CD14-positive monocyte (primary cell): ENCODE results near the gene YIPF3. TPM values are rescaled to one million over a fixed set of nuclear protein-coding genes. Genes with fewer than 3 reads are reported as not detected.

Experiments
- DNase-seq, 3 donors: peaks; one replicate each; pipeline ENCODE4 v3.0.0-alpha.2; 2011 to 2022
- H2AFZ ChIP-seq: 2 replicates; pipeline ENCODE4 v1.6.0; 2012; ENCODE audit warnings: mild to moderate bottlenecking, low read depth, low read length, inconsistent platforms; ENCODE audit not compliant: insufficient read depth, poor library complexity, severe bottlenecking
- H3K27ac ChIP-seq, 2 donors: 1 replicate in 1 of 2; 2 replicates in 1 of 2; pipeline ENCODE4 v1.5.1; 2012 to 2013; ENCODE audit warnings: low read length in 2 of 2, control low read depth in 1 of 2, inconsistent platforms in 1 of 2, low read depth in 1 of 2, mild to moderate bottlenecking in 1 of 2
- H3K27me3 ChIP-seq, 2 donors: one replicate each; pipeline versions ENCODE4 v1.6.0 to v1.6.1; 2011 to 2013; ENCODE audit warnings: low read length in 2 of 2; ENCODE audit not compliant: control insufficient read depth in 2 of 2, insufficient read depth in 2 of 2
- H3K36me3 ChIP-seq, 2 donors: replicated peaks in 1 of 2; 1 replicate in 1 of 2; 2 replicates in 1 of 2; pipeline versions ENCODE4 v1.5.1 to v1.6.1; 2012 to 2013; ENCODE audit warnings: low read length in 2 of 2, control low read depth in 1 of 2, inconsistent platforms in 1 of 2, mild to moderate bottlenecking in 1 of 2; ENCODE audit not compliant: insufficient read depth in 2 of 2, control insufficient read depth in 1 of 2
- H3K4me1 ChIP-seq, 2 donors: 1 replicate in 1 of 2; 2 replicates in 1 of 2; pipeline versions ENCODE4 v1.5.1 to v1.6.1; 2012 to 2013; ENCODE audit warnings: low read length in 2 of 2, control low read depth in 1 of 2, inconsistent platforms in 1 of 2, mild to moderate bottlenecking in 1 of 2, moderate library complexity in 1 of 2; ENCODE audit not compliant: insufficient read depth in 2 of 2, control insufficient read depth in 1 of 2
- H3K4me2 ChIP-seq: replicated peaks from 2 replicates; pipeline ENCODE3; 2012; ENCODE audit warnings: low read length, moderate library complexity, mild to moderate bottlenecking; ENCODE audit not compliant: poor library complexity, severe bottlenecking; ENCODE audit errors: extremely low read depth
- H3K4me3 ChIP-seq, 3 experiments: fragments of 200-600 bp in 1 of 3; sonication (generic) in 1 of 3; replicated peaks in 1 of 3; 1 replicate in 2 of 3; 2 replicates in 1 of 3; pipeline ENCODE4 v1.5.1; 2011 to 2013; ENCODE audit warnings: low read length in 3 of 3, mild to moderate bottlenecking in 3 of 3, control low read depth in 2 of 3, low read depth in 2 of 3, inconsistent platforms in 1 of 3, moderate library complexity in 1 of 3
- H3K79me2 ChIP-seq: 2 replicates; pipeline ENCODE4 v1.6.0; 2012; ENCODE audit warnings: mild to moderate bottlenecking, control low read depth, inconsistent platforms, low read length, moderate library complexity; ENCODE audit not compliant: insufficient read depth
- H3K9ac ChIP-seq: 2 replicates; pipeline ENCODE4 v1.6.0; 2017; ENCODE audit warnings: low read length, mild to moderate bottlenecking; ENCODE audit not compliant: insufficient read depth, poor library complexity, severe bottlenecking
- H3K9me3 ChIP-seq, 2 donors: replicated peaks in 1 of 2; 1 replicate in 1 of 2; 2 replicates in 1 of 2; pipeline versions ENCODE4 v1.5.1 to v1.6.1; 2012 to 2013; ENCODE audit warnings: low read length in 2 of 2, control low read depth in 1 of 2; ENCODE audit not compliant: control insufficient read depth in 1 of 2, insufficient read depth in 1 of 2
- H4K20me1 ChIP-seq: 2 replicates; pipeline ENCODE4 v1.6.0; 2012; ENCODE audit warnings: mild to moderate bottlenecking, low read length, control low read depth, moderate library complexity; ENCODE audit not compliant: insufficient read depth
- H3K27ac Mint-ChIP-seq, 7 donors: one replicate each; pipeline ENCODE4 v1.8.0; 2020; ENCODE audit warnings: mild to moderate bottlenecking in 7 of 7, mixed read lengths in 7 of 7, moderate library complexity in 6 of 7, inconsistent platforms in 2 of 7
- H3K27me3 Mint-ChIP-seq, 3 donors: one replicate each; pipeline ENCODE4 v1.8.0; 2021 to 2022; ENCODE audit warnings: low read depth in 3 of 3, mild to moderate bottlenecking in 3 of 3, mixed read lengths in 3 of 3, moderate library complexity in 3 of 3, inconsistent platforms in 1 of 3
- H3K36me3 Mint-ChIP-seq, 2 donors: one replicate each; pipeline ENCODE4 v1.8.0; 2020; ENCODE audit warnings: mixed read lengths in 2 of 2, inconsistent platforms in 1 of 2, mild to moderate bottlenecking in 1 of 2
- H3K4me1 Mint-ChIP-seq: one replicate; pipeline ENCODE4 v1.8.0; 2020; ENCODE audit warnings: mild to moderate bottlenecking, mixed read lengths
- H3K4me3 Mint-ChIP-seq, 2 donors: one replicate each; pipeline ENCODE4 v1.8.0; 2020; ENCODE audit warnings: mild to moderate bottlenecking in 2 of 2, mixed read lengths in 2 of 2, moderate library complexity in 1 of 2
- H3K9me3 Mint-ChIP-seq, 7 donors: one replicate each; pipeline ENCODE4 v1.8.0; 2020 to 2022; ENCODE audit warnings: mixed read lengths in 7 of 7, mild to moderate bottlenecking in 6 of 7, moderate library complexity in 6 of 7, inconsistent platforms in 2 of 7
- CTCF ChIP-seq: fragments of 200-600 bp; IDR thresholded peaks from one replicate; pipeline ENCODE4 v1.8.0; 2022; ENCODE audit warnings: antibody characterized with exemption, mild to moderate bottlenecking
- WGBS: methylation state at CpG from one replicate; pipeline ENCODE4 v1.1.5; 2013; ENCODE audit warnings: missing lambda C conversion rate; ENCODE audit not compliant: insufficient coverage; 5-methylcytosine and 5-hydroxymethylcytosine counted together
- intact Hi-C, 2 donors: fragments of 100-400 bp; cut with micrococcal nuclease; formaldehyde crosslinking; loops; one replicate each; pipeline versions ENCODE4 v1.15.0 to v1.15.1; 2023
- polyA plus RNA-seq, 3 donors: library from polyadenylated mRNA; depleted of rRNA in 1 of 3; unstranded in 2 of 3; stranded (reverse) in 1 of 3; fragments of 300-500 nt in 2 of 3; fragments of >200 nt in 1 of 3; fragmentation: Illumina TruSeq in 2 of 3; gene quantifications; 1 replicate in 2 of 3; 2 replicates in 1 of 3; pipeline ENCODE4 v1.2.3, GENCODE V29; 2012 to 2021

The YIPF3 gene
- polyA plus RNA-seq, 3 donors, result 112 to 126 (median 123) TPM

GRCh38 chr6:43493833-43494232 lies 22.9 kb downstream of the YIPF3 start:
- no peaks in the 10 kb centered on the region for H3K9me3 ChIP-seq
- peaks cover 8% of the 10 kb centered on the region for H3K4me1 Mint-ChIP-seq
- H3K9ac ChIP-seq, result no peak overlapping the region
- H3K27me3 ChIP-seq, result no peaks in the 10 kb centered on the region
- H3K79me2 ChIP-seq, result no peaks in the 10 kb centered on the region
- H2AFZ ChIP-seq, result no peak overlapping the region
- intact Hi-C loops, result no loop called here
- WGBS, result 100% methylated on average over 1 of the region's 7 CpGs
- H3K27ac Mint-ChIP-seq, result no peak overlapping the region
- no peak overlapping the region for H3K4me2 ChIP-seq
- H3K36me3 Mint-ChIP-seq, result peaks cover 31 to 43% of the 10 kb centered on the region in 2 donors
- no peak for DNase-seq
- TF ChIP-seq CTCF, result no peak
- H3K27ac ChIP-seq, result no peak overlapping the region
- no peaks in the 10 kb centered on the region for H3K9me3 Mint-ChIP-seq
- H4K20me1 ChIP-seq, result peaks cover 53% of the 10 kb centered on the region
- H3K27me3 Mint-ChIP-seq, result peaks cover 0 to 4% (median 0%) of the 10 kb centered on the region in 3 donors
- H3K4me3 ChIP-seq, result no peak overlapping the region
- H3K4me3 Mint-ChIP-seq, result no peak overlapping the region
- H3K36me3 ChIP-seq, result peaks cover 32 to 71% of the 10 kb centered on the region in 2 donors
- no peaks in the 10 kb centered on the region for H3K4me1 ChIP-seq

GRCh38 chr6:43493230-43493629 lies 23.5 kb downstream of the YIPF3 start:
- H2AFZ ChIP-seq, result no peak overlapping the region
- H3K27me3 ChIP-seq, result no peaks in the 10 kb centered on the region
- no peak overlapping the region for H3K27ac ChIP-seq
- no peak overlapping the region for H3K4me3 ChIP-seq
- peaks cover 0 to 4% (median 0%) of the 10 kb centered on the region in 3 donors for H3K27me3 Mint-ChIP-seq
- WGBS, result 100% methylated on average over 2 of the region's 2 CpGs
- peaks cover 58% of the 10 kb centered on the region for H4K20me1 ChIP-seq
- H3K9me3 Mint-ChIP-seq, result no peaks in the 10 kb centered on the region
- intact Hi-C loops, result no loop called here
- no peaks in the 10 kb centered on the region for H3K4me1 ChIP-seq
- H3K4me1 Mint-ChIP-seq, result peaks cover 8% of the 10 kb centered on the region
- H3K79me2 ChIP-seq, result no peaks in the 10 kb centered on the region
- no peak for DNase-seq
- no peaks in the 10 kb centered on the region for H3K9me3 ChIP-seq
- peaks cover 25 to 41% of the 10 kb centered on the region in 2 donors for H3K36me3 Mint-ChIP-seq
- TF ChIP-seq CTCF, result no peak
- H3K4me2 ChIP-seq, result no peak overlapping the region
- no peak overlapping the region for H3K4me3 Mint-ChIP-seq
- H3K36me3 ChIP-seq, result peaks cover 26 to 71% of the 10 kb centered on the region in 2 donors
- H3K27ac Mint-ChIP-seq, result no peak overlapping the region
- H3K9ac ChIP-seq, result no peak overlapping the region
